GM18511 (cell line): Measurements from ENCODE around the gene PLXNB1.

ENCODE experiments used
- ATAC-seq: cut with Tn5 transposase; IDR thresholded peaks from one replicate; pipeline ENCODE4 v1.9.1; 2021; ENCODE audit warnings: mild to moderate bottlenecking, moderate library complexity; ENCODE audit not compliant: unreplicated experiment

The PLXNB1 gene

GRCh38 chr3:48372862-48373435, 56.9 kb downstream of the PLXNB1 start:
- no peak for ATAC-seq

- no peak for ATAC-seq
Observed at GRCh38 chr3:48372377-48372770, 57.5 kb downstream of the PLXNB1 start.

GRCh38 chr3:48371651-48372376, 58.1 kb downstream of the PLXNB1 start, which contains the start of gene FBXW12:
Gene FBXW12, plus strand, starts transcription at chr3:48372219. Its CDS starts 549 bp downstream, at chr3:48372768.
- no peak for ATAC-seq

- no peak for ATAC-seq
Observed at GRCh38 chr3:48370333-48370713, 59.6 kb downstream of the PLXNB1 start.

GRCh38 chr3:48369693-48370332, 60.1 kb downstream of the PLXNB1 start:
- ATAC-seq: no peak

GRCh38 chr3:48367201-48367600, 62.7 kb downstream of the PLXNB1 start:
- no peak for ATAC-seq

- no peak for ATAC-seq
Observed at GRCh38 chr3:48364840-48365239, 65.0 kb downstream of the PLXNB1 start.

GRCh38 chr3:48361928-48362327, 68.0 kb downstream of the PLXNB1 start:
- no peak for ATAC-seq

- no peak for ATAC-seq
Observed at GRCh38 chr3:48356419-48356818, 73.5 kb downstream of the PLXNB1 start.

- no peak for ATAC-seq
Observed at GRCh38 chr3:48353987-48354386, 75.9 kb downstream of the PLXNB1 start.
